Measurements from ENCODE around the gene HIVEP1.

Gene HIVEP1

DNA sequence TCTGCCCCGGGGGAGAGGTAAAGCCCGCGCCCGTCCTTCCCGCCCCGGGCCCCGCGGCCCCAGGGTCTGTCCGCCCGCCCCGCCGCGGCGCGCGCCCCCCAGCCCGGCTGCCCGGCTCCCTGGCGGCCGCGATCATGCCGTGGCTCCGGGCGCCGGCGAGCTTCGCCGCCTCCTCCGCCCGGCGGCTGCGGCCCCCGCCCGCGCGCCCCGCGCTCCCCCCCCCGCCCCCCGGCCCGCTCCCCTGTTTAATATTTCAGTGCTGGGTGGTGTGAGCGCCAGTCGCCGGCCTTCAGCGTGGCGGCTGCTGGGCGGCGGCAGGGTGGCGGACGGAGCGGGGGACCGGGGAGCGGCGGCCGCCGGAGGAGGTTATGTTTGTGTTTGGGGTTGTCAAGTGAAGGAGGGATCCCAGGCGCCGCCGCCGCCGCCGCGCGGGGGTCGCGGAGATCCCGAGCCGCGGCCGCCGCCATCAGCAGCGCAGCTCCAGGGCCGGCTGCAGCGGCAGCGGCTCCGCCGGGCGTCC lies at the start of gene HIVEP1:
TSS of gene HIVEP1 (plus strand) at position 275 of the 520 bp plus-strand sequence. CDS start 3,317 bp downstream, outside the sequence.
- DNase-seq (ENCODE audit: low spot score): peak; percentile 23

DNA sequence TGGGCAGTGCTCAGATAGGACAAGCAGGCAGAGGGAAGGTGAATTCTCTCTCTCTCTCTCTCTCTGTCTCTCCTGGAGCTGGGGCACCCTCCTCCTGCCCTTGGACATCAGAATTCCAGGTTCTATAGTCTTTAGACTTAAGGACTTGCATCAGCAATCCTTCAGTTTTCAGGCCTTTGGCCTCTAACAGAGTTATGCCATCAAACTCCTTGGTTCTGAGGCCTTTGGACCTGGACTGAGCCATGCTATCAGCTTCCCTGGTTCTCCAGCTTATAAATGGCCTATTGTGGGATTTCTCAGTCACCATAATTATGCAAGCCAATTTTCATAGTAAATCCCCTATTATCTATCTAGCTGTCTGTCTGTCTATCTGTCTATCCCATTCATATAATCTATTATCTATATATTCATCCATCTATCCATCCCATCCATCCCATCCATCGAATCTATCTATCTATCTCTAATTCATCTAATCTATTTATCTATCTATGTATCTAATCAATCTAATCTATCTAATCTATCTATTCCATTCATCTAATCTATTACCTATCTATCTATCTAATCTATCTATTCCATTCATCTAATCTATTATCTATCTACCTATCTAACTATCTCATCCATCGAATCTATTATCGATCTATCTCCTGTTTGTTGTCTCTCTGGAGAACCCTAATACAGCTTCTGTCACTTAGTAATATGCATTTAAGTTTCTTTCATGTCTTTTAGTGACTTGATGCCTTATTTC lies 48.2 kb upstream of the HIVEP1 start:
- DNase-seq (ENCODE audit: low spot score): no peak

GRCh38 chr6:11964729-11965335 lies 47.3 kb upstream of the HIVEP1 start:
- no peak for DNase-seq (ENCODE audit: low spot score)

DNA sequence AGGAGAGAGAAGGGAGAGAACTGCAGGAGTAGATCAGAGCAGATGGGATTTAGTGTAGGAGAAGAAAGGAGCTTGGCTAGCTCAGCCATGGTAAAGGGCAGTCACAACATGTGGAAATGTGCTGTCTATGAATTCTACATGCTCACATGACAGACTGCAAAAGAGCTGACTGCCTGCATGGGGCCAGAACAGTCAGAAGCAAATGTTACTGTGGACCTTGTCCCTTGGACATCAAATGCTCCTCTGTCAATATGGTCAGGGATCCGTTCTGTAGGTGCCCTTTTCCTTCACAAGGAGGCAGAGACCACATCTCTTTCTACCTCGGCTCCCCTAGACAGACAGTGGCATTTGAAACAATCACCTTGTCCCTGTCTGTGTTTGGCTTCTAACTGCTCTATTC lies 46.6 kb upstream of the HIVEP1 start:
- no peak for DNase-seq (ENCODE audit: low spot score)

GRCh38 chr6:11968241-11968806 lies 43.8 kb upstream of the HIVEP1 start:
- no peak for DNase-seq (ENCODE audit: low spot score)

DNA sequence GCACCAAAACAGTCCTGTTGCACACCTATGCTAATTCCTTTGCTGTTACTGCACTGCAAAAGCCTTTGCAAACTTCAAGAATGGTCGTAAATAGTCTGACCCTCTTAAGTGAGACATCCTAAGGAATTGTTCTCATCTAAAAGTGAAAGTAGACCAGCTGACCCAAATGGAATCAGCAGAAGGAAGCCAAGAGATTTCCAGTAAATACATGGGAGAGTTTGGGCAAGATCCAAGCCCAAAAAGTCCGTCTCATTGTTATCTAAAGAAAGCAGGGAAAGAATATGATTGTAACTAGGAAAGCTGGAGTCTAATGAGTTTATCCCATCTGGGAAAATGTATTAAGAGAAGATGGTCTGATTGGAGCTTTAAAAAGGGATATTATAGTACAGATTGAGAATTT lies 43.0 kb upstream of the HIVEP1 start:
- DNase-seq (ENCODE audit: low spot score): peak; percentile 21

GRCh38 chr6:11970114-11970513 lies 42.0 kb upstream of the HIVEP1 start:
- DNase-seq (ENCODE audit: low spot score): no peak

DNA sequence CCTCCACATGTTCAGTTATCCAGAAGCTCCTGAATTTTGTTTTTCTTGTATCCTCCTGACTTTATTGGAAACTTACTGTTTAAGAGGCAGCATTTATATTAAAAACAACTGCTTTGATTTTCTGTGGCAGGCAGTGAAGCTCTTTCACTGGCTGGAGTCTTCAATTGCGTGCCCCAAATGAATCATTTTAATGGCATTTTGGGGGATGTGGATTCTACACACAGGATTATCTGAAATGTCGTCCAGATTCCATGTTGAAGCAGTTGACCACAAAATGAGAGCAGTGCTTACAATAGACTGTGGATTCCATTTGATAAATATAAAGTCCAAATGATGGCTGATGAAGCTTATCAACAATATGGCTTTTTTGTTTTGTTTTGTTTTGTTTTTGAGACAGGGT lies 41.0 kb upstream of the HIVEP1 start:
- peak; percentile 76 for DNase-seq (ENCODE audit: low spot score)

GRCh38 chr6:11972270-11972669 lies 39.8 kb upstream of the HIVEP1 start:
- DNase-seq (ENCODE audit: low spot score): no peak

- no peak for DNase-seq (ENCODE audit: low spot score)
Measured at GRCh38 chr6:11972806-11973205, 39.3 kb upstream of the HIVEP1 start.

- no peak for DNase-seq (ENCODE audit: low spot score)
Measured at GRCh38 chr6:11973238-11973637, 38.9 kb upstream of the HIVEP1 start.

DNA sequence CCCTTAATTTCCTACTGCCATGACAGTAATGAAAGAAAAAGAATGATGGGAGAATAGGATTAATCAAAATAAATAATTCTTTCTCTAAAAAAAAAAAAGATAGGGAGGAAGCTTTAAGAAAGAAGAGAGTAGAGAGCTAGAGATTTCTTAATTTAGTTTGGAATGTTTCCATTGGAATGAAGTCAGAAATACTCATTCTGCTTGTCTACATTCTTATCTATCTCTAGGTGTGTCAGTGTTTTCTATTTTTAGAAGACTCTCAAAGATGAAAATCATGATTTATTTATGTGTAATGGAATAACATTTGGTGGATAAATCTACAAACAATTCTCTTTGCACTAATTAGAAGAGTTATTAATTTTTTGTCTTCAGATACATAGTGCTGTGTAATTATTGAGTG lies 38.0 kb upstream of the HIVEP1 start:
- DNase-seq (ENCODE audit: low spot score): peak; percentile 32

DNA sequence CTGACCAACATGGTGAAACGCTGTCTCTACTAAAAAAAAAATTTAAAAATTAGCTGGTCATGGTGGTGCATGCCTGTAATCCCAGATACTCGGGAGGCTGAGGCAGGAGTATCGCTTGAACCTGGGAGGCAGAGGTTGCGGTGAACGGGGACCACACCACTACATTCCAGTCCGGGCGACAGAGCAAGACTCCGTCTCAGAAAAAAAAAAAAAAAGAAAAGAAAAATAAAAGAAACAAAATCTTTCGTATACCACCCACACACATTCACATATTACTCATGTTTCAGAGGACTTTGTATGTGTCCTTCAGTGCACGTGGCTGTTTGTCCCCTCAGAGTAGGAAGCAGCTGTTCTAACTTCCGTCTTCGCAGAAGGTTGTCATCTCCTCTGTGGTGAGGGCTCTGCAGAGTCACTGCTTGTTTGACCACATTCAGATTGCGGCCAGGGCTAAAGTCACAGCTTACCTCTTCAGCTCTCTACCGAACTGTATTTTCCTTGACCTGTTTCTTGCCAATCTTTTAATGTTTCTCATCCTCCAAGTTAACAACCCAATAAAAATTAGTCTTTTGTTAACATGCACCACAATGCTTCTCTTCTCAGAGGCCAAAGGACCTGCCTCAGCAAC lies 36.6 kb upstream of the HIVEP1 start:
- DNase-seq (ENCODE audit: low spot score): no peak

GRCh38 chr6:11976489-11976888 lies 35.6 kb upstream of the HIVEP1 start:
- DNase-seq (ENCODE audit: low spot score): no peak

DNA sequence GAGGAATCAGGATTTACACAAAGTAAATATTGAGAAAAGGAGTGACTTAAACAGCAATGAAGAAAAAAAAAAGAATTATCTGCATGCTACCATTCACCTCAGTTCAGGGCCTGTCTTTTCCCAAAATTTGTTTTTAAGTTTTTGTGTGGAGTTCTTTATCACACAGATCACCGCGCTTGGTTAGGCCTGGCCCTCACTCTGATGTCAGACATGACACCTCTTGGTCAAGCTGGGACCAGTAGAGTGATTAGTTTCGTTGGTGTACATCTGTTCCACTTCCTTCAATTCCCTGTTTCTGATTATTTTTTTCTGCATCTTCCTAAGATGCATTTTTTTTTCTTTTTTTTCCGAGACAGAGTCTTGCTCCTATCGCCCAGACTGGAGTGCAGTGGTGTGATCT lies 34.9 kb upstream of the HIVEP1 start:
- DNase-seq (ENCODE audit: low spot score): no peak

- no peak for DNase-seq (ENCODE audit: low spot score)
Measured at GRCh38 chr6:11977738-11978137, 34.4 kb upstream of the HIVEP1 start.

- DNase-seq (ENCODE audit: low spot score): no peak
Measured at GRCh38 chr6:11978169-11978987, 33.7 kb upstream of the HIVEP1 start.

DNA sequence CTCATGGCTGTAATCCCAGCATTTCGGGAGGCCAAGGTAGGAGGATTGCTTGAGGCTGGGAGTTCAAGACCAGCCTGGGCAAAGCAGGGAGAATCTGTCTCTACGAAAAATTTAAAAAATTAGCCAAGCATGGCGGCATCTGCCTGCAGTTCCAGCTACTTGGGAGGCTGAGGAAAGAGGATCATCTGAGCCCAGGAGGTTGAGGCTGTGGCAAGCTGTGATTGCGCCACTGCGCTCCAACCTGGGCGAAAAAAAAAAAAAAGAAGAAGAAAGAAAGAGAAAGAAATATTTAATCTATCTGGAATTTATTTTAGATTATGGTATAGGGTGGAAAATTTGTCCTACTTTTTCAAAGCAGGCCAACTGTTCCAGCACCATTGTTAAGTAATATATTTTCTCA lies 32.2 kb upstream of the HIVEP1 start:
- DNase-seq (ENCODE audit: low spot score): no peak

GRCh38 chr6:11983306-11983705 lies 28.8 kb upstream of the HIVEP1 start:
- DNase-seq (ENCODE audit: low spot score): no peak

DNA sequence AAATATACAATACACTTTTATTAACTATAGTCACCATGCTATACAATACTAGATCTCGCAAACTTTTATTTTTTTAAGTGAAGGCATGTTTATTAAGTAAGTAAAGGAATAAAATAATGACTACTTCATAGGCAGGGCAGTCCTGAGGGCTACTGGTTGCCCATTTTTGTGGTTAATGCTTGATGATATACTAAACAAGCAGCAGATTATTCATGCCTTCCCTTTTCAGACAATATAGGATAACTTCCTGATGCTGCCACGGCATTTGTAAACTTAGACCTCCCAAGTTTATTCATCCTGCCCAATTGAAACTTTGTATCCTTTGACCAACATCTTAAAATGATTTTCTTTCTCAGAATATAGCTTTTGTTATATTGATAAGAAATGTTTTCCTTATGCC lies 24.7 kb upstream of the HIVEP1 start:
- no peak for DNase-seq (ENCODE audit: low spot score)

- no peak for DNase-seq (ENCODE audit: low spot score)
Measured at GRCh38 chr6:11989386-11989785, 22.7 kb upstream of the HIVEP1 start.

GRCh38 chr6:11992086-11992485 lies 20.0 kb upstream of the HIVEP1 start:
- DNase-seq (ENCODE audit: low spot score): no peak

All from hepatic stellate cell (primary cell).